Cortex of kidney (tissue), 1 donor: ENCODE measurements around the gene CAPZA2.
"Not testable (repeated sequence)": the region's sequence is repeated elsewhere in the genome, so short reads cannot be mapped to it uniquely, and the experiment has no call there.

ENCODE experiments used
- DNase-seq: peaks from one replicate; lab custom pipeline; 2025; lab: John Stamatoyannopoulos, UW

Gene CAPZA2

DNA sequence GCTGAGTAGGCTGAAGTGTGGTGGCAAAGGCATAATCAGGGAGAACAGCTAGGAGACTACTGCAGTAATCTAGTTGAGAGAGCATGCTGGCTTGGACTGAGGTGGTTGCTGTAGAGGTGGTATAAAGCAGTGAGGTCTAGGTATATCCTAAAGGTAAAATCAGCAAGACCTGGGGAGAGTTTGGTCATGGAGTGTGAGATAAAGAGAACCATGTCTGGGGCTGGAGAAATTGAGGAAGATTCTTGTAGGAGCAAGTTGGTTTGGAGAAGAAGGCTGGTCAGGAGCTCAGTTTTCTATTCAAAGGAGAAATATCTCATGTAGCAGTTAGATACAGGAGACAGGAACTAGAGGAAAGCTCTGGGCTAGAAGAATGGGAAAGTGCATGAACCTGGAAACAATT, 58.0 kb downstream of the CAPZA2 start:
- DNase-seq: no peak

DNA sequence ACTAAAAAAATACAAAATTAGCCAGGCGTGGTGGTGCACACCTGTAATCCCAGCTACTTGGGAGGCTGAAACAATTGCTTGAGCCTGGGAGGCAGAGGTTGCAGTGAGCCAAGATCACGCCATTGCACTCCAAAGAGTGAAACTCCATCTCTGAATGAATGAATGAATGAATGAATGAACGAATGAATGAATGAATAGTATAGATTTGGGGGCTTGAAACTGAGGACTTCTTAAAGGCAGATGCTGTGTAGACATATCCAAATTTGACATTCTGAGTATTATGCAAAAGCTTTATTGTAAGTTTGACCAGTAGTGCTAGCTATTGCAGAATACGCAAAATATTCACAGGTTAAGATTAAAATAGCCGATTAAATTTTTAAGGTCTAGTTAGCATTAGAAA, 60.2 kb downstream of the CAPZA2 start:
- DNase-seq: no peak

DNA sequence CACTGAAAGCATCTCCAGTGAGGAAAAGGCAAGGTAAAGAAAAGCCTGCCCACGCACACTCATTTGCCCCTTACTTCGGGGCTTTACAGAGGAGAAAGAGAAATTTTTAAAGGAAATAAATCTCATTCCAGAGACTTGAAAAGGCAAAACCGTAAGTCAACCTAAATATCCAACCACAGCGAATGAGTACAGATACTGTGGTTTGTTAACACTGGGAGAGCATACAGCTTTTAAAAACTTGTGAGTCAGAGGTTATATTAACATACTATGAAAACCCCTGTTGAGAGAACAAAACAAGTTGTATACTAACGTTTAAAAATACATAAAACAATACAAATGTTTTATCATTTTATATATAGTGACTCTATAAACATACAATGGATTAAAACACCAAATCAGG, 62.4 kb downstream of the CAPZA2 start:
- DNase-seq: no peak

DNA sequence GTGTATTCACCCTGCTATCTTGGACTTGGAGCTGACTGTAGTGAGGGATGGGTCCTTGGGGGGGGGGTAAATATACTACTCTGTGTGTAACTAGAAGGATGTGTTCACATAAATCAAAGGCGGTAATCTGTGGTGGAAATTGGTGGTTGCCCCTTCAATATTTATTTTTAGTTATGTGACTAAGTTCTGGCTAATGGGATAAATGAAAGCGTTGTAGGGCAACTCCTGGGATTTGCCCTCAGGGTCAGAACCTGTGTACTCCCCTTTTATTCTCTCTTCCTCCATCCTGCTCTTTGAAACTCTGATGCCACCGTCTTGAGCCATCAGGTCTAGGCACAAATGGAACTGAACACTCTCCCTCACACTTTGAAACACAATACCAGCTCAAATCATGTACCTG, 66.6 kb downstream of the CAPZA2 start:
- no peak for DNase-seq

DNA sequence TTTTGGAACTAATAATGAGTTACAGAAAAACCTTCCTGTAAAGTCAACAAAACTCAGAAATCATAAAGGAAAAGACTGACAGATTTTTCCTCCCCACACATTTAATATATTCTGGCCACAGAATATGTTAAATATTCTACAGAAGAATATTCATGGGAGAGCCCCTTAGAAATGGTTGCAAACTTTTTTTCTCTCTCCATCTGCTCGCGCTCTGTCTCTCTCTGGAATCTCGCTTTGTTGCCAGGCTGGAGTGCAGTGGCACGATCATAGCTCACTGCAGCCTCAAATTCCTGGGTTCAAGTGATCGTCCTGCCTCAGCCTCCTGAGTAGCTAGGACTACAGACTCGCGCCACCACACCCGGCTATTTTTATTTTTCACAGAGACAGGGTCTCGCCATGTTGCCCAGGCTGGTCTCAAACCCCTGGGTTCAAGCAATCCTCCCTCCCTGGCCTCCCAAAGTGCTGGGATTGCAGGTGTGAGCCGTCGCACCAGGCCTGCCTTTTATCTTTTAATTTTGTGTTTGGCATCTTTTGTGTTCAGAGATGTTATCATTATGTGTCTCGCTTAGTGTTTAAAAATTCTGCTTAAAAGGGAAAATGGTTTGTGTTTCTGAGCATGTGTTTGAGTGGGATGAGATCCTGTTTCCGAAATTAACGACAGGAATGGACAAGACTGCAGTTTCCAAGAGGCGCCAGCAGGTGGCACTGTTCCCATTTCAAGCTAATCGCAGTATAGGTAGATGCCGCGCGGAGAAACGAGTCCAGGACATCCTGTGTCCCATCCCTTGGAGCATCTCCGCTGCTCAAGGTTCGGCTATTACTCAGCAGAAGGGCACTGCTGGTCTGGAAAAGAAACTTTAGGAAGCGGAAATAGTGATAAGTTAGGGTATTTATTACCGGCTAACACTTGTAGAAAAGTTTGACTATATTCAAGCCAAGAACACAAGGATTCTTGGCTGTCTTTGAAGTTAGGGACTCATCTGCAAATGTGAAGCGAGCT, 67.8 kb downstream of the CAPZA2 start:
- no peak for DNase-seq

DNA sequence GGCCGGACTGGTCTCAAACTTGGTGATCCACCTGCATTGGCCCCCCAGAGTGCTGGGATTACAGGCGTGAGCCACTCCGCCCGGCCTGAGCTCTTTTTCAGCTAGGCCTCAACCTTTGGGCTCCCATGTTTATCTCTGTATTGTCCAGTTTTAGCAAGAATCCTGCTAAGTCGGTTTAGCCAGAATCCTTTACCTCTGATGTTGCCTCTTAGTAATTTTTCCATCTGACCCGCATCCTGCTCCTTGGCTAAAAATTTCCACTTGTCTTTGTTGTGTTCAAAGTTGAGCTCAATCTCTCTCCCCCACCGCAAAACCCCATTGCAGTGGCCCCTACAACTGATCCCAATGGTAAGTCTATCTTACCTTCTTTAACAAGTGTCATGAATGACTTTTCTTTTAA, 70.2 kb downstream of the CAPZA2 start:
- no peak for DNase-seq

DNA sequence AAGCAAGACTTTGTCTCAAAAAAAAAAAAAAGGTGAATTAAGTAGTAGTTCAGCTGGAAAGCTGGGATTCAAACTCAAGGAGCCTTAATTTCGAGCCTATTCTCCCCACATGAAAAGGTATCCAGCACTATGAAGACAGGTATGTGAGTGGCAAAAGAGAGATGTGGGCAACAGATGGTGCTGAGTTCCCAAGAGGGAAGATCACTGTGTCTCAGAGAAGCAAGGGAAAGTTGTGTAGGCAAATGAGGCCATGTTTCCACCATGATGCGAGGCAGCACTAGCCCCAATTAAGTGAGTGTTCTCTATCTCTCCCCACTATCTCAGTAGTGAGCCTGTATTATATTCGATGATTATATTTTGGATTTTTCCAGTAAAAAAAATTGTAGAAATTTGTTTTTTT, 71.1 kb downstream of the CAPZA2 start:
- DNase-seq: no peak

DNA sequence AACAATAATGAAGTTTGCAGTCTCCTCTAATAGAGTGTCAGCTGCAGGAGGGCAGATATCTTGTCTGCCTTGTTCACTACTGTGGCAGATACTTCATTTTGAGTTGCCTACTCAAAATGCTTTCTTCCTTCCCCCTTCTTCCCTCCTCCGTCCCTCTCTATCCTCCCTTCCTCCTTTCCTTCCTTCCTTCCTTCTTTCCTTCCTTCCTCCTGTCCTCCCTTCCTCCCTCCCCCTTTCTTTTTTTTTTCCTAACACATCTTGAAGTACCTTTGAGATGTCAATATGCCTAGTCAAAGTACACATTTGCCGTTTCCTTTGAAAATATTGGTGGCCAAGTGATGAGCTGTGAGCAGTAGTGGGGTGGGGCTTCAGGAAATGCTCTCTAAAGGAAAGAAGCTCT, 72.2 kb downstream of the CAPZA2 start:
- no peak for DNase-seq

DNA sequence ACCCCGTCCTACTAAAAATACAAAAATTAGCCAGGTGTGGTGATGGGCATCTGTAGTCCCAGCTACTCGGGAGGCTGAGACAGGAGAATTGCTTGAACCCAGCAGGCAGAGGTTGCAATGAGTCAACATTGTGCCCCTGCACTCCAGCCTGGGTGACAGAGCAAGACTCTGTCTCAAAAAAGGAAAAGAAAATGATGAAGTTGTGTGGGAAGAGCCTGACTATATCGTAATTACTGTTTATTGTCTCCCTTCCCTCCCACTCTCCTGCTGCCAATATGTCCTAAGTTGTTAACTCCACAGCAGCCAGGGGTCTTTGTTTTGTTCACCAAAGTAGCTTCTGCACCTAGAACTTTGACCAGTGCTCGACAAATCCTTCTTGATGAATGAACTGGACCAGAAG, 74.5 kb downstream of the CAPZA2 start:
- DNase-seq: not testable (repeated sequence)

DNA sequence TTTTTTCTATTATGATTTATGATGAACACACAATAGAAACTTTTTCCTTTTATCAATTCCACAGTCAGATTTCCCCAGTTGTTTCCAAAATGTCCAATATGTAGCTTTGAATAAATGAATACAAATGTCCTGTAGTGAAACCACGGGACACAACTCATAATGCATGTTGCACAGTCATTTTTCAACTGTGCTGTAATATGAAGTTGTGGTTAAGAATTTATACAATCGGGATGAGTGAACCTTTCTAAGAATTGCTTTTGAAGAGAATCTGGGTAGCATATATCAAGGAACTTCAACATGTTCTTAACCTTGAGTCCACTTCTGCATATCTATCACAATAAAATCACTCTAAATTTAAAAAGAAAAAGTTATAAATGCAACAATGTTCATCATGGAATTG, 76.3 kb downstream of the CAPZA2 start:
- DNase-seq: no peak

DNA sequence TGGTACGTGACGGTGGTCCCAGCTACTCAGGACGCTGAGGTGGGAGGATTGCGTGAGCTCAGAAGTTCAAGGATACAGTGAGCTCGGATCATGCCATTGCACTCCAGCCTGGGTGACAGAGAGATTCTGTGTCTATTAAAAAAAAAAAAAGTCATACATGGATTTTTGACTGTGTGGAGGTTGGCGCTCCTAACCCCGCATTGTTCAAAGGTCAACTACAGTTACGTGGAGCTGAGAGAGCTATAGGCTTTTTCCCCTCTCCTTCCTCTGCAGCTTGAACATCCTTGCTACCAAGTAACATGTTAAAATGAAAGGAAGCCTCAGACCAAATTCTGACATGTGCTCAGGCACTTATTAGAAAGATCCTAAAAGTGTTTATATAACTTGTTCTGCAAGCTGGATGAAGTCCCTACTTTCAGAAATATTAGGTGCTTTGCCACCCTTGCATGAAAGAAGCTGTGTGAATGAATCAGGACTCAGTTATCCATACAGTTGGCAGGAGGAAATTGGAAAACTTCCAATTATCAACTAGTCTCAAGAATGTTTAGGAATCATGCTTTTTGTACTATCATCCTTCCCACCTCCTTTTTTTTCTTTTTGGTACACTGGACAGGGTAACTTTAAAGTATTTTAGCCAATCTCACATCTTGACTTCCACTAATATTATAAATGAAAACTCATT, 78.4 kb downstream of the CAPZA2 start:
- DNase-seq: no peak

DNA sequence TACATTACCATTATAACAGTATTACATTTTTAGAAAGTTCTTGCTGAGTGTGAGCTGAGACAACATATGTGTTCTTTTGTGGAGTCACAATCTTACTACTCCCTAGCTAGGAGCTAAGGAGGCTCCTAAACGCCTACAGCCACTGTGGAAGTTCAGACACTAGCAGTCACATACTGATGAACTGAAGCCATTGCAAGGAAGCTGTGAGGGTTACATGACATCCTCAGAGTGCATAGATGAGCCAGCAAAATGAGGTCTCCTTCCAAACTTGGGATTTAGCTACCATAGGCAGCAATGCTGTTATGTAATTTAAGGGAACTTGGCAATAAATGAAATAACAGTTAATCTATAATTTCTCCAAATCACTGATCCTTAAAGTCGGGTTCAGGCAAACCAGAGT, 80.1 kb downstream of the CAPZA2 start:
- DNase-seq: no peak

DNA sequence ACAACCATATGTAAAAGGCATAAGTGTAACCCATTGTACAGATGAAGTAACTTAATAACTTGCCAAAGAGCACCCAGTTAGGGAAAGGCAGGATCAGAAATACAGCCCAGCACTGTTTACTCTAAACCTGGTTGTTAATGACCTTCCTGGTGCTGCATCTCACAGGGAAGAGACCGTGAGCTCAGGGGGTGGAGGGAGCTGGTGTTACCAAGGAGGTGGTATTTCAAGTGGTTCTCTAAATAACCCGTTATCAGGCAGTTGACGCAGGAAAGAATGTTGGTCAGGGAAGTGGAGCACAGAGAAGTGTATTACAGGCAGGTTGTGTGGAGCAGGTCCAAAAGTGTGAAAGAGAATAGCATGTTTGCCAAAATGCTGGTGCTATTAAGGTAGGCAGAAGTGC, 86.5 kb downstream of the CAPZA2 start:
- DNase-seq: no peak

DNA sequence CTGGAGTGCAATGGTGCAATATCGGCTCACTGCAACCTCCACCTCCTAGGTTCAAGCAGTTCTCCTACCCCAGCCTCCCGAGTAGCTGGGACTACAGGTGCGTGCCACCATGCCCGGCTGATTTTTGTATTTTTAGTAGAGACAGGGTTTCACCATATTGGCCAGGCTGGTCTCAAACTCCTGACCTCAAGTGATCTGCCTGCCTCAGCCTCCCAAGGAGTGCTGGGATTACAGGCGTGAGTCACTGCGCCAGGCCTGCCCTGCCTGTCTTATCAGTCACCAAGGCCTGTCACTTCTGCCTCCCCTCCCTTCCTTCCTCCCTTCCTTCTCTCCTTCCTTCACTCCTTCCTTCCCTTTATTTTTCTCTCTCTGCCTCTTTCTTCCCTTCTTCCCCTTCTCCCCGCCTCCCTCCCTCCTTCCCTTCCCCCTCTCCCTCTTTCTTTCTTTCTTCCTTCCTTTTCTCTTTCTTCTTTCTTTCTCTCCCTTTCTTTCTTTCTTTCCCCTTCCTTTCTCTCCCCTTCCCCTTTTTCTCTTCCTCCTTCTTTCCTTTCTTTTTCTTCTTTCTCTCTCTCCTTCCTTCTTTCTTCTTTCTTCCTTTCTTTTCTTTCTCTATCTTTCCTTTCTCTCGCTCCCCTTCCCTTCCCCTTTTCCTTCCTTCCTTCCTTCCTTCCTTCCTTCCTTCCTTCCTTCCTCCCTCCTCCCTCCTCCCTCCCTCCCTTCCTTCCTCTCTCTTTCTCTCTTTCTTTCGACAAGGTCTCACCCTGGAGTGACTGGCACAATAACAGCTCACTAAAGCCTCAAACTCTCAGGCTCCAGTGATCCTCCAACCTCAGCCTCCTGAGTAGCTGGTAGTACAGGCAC, 87.8 kb downstream of the CAPZA2 start:
- DNase-seq: no peak

DNA sequence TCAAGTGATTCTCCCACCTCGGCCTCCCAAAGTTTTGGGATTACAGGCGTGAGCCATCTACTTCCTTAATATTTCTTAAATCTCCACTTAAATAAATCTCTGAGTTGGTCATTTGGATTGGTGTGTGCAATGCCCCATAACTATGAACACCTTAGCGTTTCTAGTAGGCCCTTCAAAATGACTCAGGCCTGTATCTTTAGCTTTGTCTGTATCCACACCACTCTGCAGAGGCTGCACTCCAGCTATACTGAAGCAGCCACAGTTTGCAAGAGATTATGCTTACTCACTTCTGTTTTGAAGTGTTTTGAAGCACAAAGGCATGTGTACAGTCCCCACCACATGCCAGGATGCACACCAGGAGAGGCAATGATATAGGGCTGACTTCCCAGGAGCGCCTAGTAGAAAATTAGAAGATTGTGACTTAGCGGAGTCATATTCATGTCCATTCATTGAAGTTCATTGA, 88.5 kb downstream of the CAPZA2 start:
- DNase-seq: no peak

DNA sequence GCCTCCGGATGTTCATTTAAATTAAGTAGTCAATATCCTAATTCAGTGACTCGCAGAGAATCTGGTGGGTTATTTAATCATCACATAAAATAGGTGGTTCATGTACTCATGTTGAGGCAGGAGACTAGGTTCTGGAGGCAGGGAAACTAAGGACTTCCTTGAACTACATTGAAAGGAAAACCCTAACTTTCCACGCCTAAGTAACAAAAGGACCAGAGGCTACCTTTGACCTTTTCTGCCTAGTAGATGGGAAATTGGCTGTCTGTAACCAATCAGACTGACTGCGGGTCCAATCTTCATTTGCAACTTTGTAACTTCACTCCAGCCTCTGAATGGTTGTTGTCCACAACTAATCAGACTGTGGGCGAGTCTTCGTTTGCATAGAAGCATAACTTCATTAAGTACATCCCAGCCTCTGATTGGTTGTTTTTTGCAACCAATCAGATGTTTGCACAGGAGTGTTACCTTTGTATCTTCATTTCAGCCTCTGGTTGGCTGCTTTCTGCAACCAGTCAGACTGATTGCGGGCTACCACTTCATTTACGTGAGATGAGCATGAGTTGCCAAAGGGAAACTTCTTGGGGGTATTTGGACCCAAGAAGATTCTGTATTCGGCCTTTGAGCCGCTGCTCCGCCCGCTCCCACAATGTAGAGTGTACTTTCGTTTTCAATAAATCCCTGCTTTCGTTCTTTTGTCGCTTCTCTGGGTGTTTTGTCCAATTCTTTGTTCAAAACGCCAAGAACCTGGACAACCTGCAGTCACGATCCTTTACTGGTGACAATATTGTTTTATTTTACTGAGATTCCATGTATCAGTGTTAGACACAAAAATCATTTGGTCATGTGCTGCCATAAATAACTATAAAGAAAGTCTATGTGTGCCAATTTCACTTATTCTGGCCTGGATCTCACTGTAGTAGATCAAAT, 89.2 kb downstream of the CAPZA2 start:
- no peak for DNase-seq

DNA sequence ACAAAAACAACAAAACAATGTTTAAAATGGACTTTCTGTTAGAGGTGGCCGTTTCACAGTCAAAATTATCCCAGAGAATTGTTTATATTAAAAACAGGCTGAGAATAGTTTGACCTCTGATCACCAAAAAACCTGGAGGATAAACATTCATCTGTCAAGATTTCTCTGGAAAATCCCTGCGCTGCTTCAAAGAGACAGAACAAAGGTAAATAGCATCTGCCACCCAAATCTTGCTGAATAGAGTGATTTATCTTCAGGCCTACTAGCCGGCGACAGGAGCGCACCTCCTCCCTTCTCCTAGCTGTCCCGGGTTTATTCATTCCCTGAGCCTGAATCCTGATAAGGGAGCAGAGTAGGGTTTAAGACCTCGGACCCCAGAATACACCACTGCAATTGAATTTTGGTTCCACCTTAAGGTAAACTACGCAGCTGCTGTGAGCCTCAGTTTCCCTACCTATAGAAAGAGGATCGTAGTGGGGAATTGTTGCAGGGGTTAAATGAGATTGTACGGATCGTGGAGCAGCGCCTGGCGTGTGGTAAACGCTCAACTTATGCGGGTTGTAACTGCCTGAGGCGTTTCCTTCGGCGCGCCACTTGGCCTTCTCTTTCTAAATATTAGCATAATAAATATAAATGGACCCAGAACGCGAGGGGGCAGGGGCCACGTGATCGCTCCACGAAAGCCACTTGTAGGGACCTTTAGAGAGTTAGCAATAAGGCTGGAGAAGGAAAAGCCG, 90.4 kb downstream of the CAPZA2 start:
- no peak for DNase-seq

DNA sequence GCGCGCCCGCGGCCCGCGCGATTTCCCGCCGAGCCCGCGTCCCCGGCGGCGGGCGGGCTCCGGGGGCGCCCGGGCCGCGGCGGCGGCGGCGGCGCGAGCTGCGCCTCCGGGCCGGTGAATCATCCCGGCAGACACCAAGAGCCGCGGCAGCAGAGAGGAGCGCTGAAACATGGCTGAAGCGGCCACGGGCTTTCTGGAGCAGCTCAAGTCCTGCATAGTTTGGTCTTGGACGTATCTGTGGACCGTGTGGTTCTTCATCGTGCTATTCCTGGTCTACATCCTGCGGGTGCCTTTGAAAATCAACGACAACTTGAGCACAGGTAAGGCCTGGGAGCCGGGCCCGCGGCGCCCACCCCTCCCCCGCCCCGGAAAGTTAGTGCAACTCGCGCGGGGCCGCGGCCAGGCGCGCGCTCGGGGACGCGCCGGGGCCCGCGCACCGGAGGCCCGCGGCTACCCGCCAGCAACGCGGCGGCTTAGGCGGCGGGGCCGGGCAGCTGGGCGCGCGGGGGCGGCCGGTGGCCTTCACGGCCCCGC, 91.1 kb downstream of the CAPZA2 start, which contains the start of gene ST7:
Gene ST7, plus strand, starts transcription at position 130 of the 534 bp plus-strand sequence. Its CDS starts 40 bp downstream, at position 170.
- no peak for DNase-seq

DNA sequence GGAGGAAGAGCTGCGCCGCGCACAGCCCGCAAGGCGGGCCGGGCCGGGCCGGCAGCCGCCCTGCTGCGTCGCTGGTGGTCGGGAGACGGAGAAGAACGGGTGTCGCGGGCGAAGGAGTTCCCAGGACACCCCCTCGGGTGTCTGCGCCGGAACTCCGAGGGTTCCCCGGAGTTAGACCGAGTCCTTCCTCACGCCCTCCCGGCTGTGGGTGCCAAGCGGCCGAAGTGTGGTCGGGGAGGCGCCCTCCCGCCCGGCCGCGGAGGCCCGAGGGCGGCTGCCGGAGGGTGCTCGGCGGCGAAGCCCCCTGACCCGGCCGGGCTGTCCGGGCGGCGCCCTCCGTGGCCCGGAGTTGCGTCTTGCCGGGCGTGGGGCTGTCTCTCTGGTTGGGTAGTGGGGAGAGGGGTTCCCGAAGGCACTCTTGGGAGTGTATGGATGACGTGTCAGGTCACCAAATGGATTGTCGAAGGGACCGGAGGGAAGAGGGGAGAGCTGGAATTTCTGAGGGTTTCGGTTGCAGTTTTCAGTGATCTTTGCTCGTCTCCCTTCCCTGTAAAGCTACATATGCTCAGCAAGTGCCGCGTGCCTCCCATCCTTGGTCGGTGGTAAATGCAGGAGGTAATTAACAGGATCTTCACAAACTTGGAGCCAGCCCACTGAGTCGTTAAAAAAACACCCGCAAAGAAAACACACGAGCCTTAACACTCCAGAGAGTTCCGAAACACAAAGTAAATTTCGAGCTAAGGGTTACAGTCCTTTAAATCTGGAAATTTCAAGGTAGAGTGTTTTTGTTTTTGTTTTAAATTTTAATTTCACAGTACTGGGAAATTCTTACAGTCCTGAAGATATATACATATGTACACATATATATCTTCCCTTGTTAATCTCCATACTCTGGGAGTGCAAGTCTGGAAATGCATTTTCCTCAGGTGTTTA, 91.8 kb downstream of the CAPZA2 start:
- DNase-seq: no peak
